GM12874 (cell line): ENCODE results near the gene CDH10.

ENCODE experiments used
- CTCF ChIP-seq: IDR thresholded peaks from 2 replicates; pipeline ENCODE4 v1.5.1; 2011; ENCODE audit warnings: low read depth, mild to moderate bottlenecking, control low read depth, low read length, moderate library complexity; ENCODE audit not compliant: insufficient read depth

The CDH10 gene

GRCh38 chr5:24472518-24472917 lies 172.3 kb downstream of the CDH10 start:
- no peak for TF ChIP-seq CTCF

GRCh38 chr5:24444414-24444813 lies 200.4 kb downstream of the CDH10 start:
- no peak for TF ChIP-seq CTCF

GRCh38 chr5:24439465-24439864 lies 205.3 kb downstream of the CDH10 start:
- no peak for TF ChIP-seq CTCF
